ENCODE measurements around the gene SHC1. TPM values are rescaled to one million over a fixed set of nuclear protein-coding genes. Genes with fewer than 3 reads are reported as not detected.

SHC1 gene
- total RNA-seq, 1 donor from 2014 or later: 36.0 TPM

GRCh38 chr1:154931940-154932487, 38.5 kb downstream of the SHC1 start:
- Histone ChIP-seq H3K9ac (ENCODE audit: low read depth in 1 of 3, low read length in 3 of 3) (no peak overlapping the region), H3K4me3 (ENCODE audit: low read length in 3 of 3) (no peak overlapping the region), H3K9me3 (ENCODE audit: control insufficient read depth in 3 of 3, low read length in 3 of 3) (no peaks in the 10 kb centered on the region), H3K27me3 (ENCODE audit: control insufficient read depth in 3 of 3, insufficient read depth in 3 of 3, low read length in 3 of 3) (no peaks in the 10 kb centered on the region), H3K27ac (ENCODE audit: low read depth, low read length) (no peak overlapping the region), H3K36me3 (ENCODE audit: control insufficient read depth in 3 of 3, insufficient read depth in 3 of 3, low read length in 3 of 3) (peaks cover 17 to 27% (median 23%) of the 10 kb centered on the region in 3 donors), H3K4me1 (ENCODE audit: control insufficient read depth in 3 of 3, insufficient read depth in 3 of 3, low read length in 3 of 3) (peaks cover 7 to 10% (median 8%) of the 10 kb centered on the region in 3 donors)

GRCh38 chr1:154926201-154926600, 44.3 kb downstream of the SHC1 start:
- Histone ChIP-seq H3K27ac (ENCODE audit: low read depth, low read length) (no peak overlapping the region), H3K36me3 (ENCODE audit: control insufficient read depth in 3 of 3, insufficient read depth in 3 of 3, low read length in 3 of 3) (peaks cover 44 to 58% (median 58%) of the 10 kb centered on the region in 3 donors)

GRCh38 chr1:154925335-154926170, 45.0 kb downstream of the SHC1 start:
- no peaks in the 10 kb centered on the region for H3K4me1 ChIP-seq (ENCODE audit: control insufficient read depth in 3 of 3, insufficient read depth in 3 of 3, low read length in 3 of 3)
- H3K4me3 ChIP-seq (ENCODE audit: low read length in 3 of 3): no peak overlapping the region
- no peaks in the 10 kb centered on the region for H3K27me3 ChIP-seq (ENCODE audit: control insufficient read depth in 3 of 3, insufficient read depth in 3 of 3, low read length in 3 of 3)
- no peak overlapping the region for H3K27ac ChIP-seq (ENCODE audit: low read depth, low read length)
- no peak overlapping the region for H3K9ac ChIP-seq (ENCODE audit: low read depth in 1 of 3, low read length in 3 of 3)
- H3K9me3 ChIP-seq (ENCODE audit: control insufficient read depth in 3 of 3, low read length in 3 of 3): no peaks in the 10 kb centered on the region
- H3K36me3 ChIP-seq (ENCODE audit: control insufficient read depth in 3 of 3, insufficient read depth in 3 of 3, low read length in 3 of 3): peaks cover 44 to 56% (median 55%) of the 10 kb centered on the region in 3 donors

More at GRCh38 chr1:154926201-154926600, 44.3 kb downstream of the SHC1 start:
- Histone ChIP-seq H3K27me3 (ENCODE audit: control insufficient read depth in 3 of 3, insufficient read depth in 3 of 3, low read length in 3 of 3) (no peaks in the 10 kb centered on the region), H3K4me1 (ENCODE audit: control insufficient read depth in 3 of 3, insufficient read depth in 3 of 3, low read length in 3 of 3) (no peaks in the 10 kb centered on the region), H3K4me3 (ENCODE audit: low read length in 3 of 3) (no peak overlapping the region), H3K9ac (ENCODE audit: low read depth in 1 of 3, low read length in 3 of 3) (no peak overlapping the region), H3K9me3 (ENCODE audit: control insufficient read depth in 3 of 3, low read length in 3 of 3) (no peaks in the 10 kb centered on the region)

- H3K27ac ChIP-seq (ENCODE audit: low read depth, low read length): no peak overlapping the region
- peaks cover 39 to 50% (median 47%) of the 10 kb centered on the region in 3 donors for H3K36me3 ChIP-seq (ENCODE audit: control insufficient read depth in 3 of 3, insufficient read depth in 3 of 3, low read length in 3 of 3)
- H3K9me3 ChIP-seq (ENCODE audit: control insufficient read depth in 3 of 3, low read length in 3 of 3): no peaks in the 10 kb centered on the region
- no peak overlapping the region for H3K9ac ChIP-seq (ENCODE audit: low read depth in 1 of 3, low read length in 3 of 3)
- H3K4me1 ChIP-seq (ENCODE audit: control insufficient read depth in 3 of 3, insufficient read depth in 3 of 3, low read length in 3 of 3): no peaks in the 10 kb centered on the region
- H3K27me3 ChIP-seq (ENCODE audit: control insufficient read depth in 3 of 3, insufficient read depth in 3 of 3, low read length in 3 of 3): no peaks in the 10 kb centered on the region
- no peak overlapping the region for H3K4me3 ChIP-seq (ENCODE audit: low read length in 3 of 3)
Observed at GRCh38 chr1:154923695-154924094, 46.9 kb downstream of the SHC1 start.

- Histone ChIP-seq H3K27me3 (ENCODE audit: control insufficient read depth in 3 of 3, insufficient read depth in 3 of 3, low read length in 3 of 3) (no peaks in the 10 kb centered on the region), H3K9ac (ENCODE audit: low read depth in 1 of 3, low read length in 3 of 3) (no peak overlapping the region), H3K36me3 (ENCODE audit: control insufficient read depth in 3 of 3, insufficient read depth in 3 of 3, low read length in 3 of 3) (no peaks in the 10 kb centered on the region), H3K27ac (ENCODE audit: low read depth, low read length) (no peak overlapping the region), H3K9me3 (ENCODE audit: control insufficient read depth in 3 of 3, low read length in 3 of 3) (no peaks in the 10 kb centered on the region), H3K4me1 (ENCODE audit: control insufficient read depth in 3 of 3, insufficient read depth in 3 of 3, low read length in 3 of 3) (peaks cover 3 to 20% (median 16%) of the 10 kb centered on the region in 3 donors), H3K4me3 (ENCODE audit: low read length in 3 of 3) (no peak overlapping the region)
Observed at GRCh38 chr1:154913273-154913672, 57.3 kb downstream of the SHC1 start.

GRCh38 chr1:154912755-154913154, 57.8 kb downstream of the SHC1 start:
- H3K9ac ChIP-seq (ENCODE audit: low read depth in 1 of 3, low read length in 3 of 3): no peak overlapping the region
- H3K9me3 ChIP-seq (ENCODE audit: control insufficient read depth in 3 of 3, low read length in 3 of 3): no peaks in the 10 kb centered on the region
- H3K36me3 ChIP-seq (ENCODE audit: control insufficient read depth in 3 of 3, insufficient read depth in 3 of 3, low read length in 3 of 3): no peaks in the 10 kb centered on the region
- no peak overlapping the region for H3K27ac ChIP-seq (ENCODE audit: low read depth, low read length)
- no peak overlapping the region for H3K4me3 ChIP-seq (ENCODE audit: low read length in 3 of 3)
- no peaks in the 10 kb centered on the region for H3K27me3 ChIP-seq (ENCODE audit: control insufficient read depth in 3 of 3, insufficient read depth in 3 of 3, low read length in 3 of 3)
- H3K4me1 ChIP-seq (ENCODE audit: control insufficient read depth in 3 of 3, insufficient read depth in 3 of 3, low read length in 3 of 3): peaks cover 3 to 20% (median 16%) of the 10 kb centered on the region in 3 donors

Small RNA genes within 50 kb of the gene (small RNA-seq; reads per million reads assigned to genes)
- not detected for gene MIR4258
- not detected for gene RF00017

Other genes with a start within 250 kb of the SHC1 start
- 3.7 TPM for gene KCNN3, start 100.5 kb downstream of the SHC1 start, total RNA-seq
- 12.5 TPM for gene PMVK, start 34.0 kb downstream of the SHC1 start, total RNA-seq
- gene PBXIP1, start 14.6 kb downstream of the SHC1 start, total RNA-seq: 190 TPM
- gene PYGO2, start 9.0 kb downstream of the SHC1 start, total RNA-seq: 16.2 TPM
- gene CKS1B, start 3.9 kb upstream of the SHC1 start, total RNA-seq: 31.8 TPM
- 16.2 TPM for gene FLAD1, start 12.6 kb upstream of the SHC1 start, total RNA-seq
- not detected for gene LENEP, start 22.8 kb upstream of the SHC1 start, total RNA-seq
- gene ZBTB7B, start 32.1 kb upstream of the SHC1 start, total RNA-seq: 7.8 TPM
- gene DCST2, start 63.0 kb upstream of the SHC1 start, total RNA-seq: not detected
- gene DCST1, start 63.1 kb upstream of the SHC1 start, total RNA-seq: not detected
- gene ADAM15, start 80.6 kb upstream of the SHC1 start, total RNA-seq: 33.9 TPM
- 3.7 TPM for gene EFNA4, start 93.0 kb upstream of the SHC1 start, total RNA-seq
- gene EFNA3, start 108.1 kb upstream of the SHC1 start, total RNA-seq: 0.52 TPM
- gene EFNA1, start 157.1 kb upstream of the SHC1 start, total RNA-seq: 13.0 TPM
- gene SLC50A1, start 165.1 kb upstream of the SHC1 start, total RNA-seq: 19.8 TPM
- gene DPM3, start 169.8 kb upstream of the SHC1 start, total RNA-seq: 13.6 TPM
- 104 TPM for gene KRTCAP2, start 202.6 kb upstream of the SHC1 start, total RNA-seq
- gene TRIM46, start 203.1 kb upstream of the SHC1 start, total RNA-seq: under 0.01 TPM
- 40.2 TPM for gene THBS3, start 237.2 kb upstream of the SHC1 start, total RNA-seq
- 16.2 TPM for gene MTX1, start 237.9 kb upstream of the SHC1 start, total RNA-seq